ENCODE data around the gene DOK7.

Gene DOK7, protein sequence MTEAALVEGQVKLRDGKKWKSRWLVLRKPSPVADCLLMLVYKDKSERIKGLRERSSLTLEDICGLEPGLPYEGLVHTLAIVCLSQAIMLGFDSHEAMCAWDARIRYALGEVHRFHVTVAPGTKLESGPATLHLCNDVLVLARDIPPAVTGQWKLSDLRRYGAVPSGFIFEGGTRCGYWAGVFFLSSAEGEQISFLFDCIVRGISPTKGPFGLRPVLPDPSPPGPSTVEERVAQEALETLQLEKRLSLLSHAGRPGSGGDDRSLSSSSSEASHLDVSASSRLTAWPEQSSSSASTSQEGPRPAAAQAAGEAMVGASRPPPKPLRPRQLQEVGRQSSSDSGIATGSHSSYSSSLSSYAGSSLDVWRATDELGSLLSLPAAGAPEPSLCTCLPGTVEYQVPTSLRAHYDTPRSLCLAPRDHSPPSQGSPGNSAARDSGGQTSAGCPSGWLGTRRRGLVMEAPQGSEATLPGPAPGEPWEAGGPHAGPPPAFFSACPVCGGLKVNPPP

DNA sequence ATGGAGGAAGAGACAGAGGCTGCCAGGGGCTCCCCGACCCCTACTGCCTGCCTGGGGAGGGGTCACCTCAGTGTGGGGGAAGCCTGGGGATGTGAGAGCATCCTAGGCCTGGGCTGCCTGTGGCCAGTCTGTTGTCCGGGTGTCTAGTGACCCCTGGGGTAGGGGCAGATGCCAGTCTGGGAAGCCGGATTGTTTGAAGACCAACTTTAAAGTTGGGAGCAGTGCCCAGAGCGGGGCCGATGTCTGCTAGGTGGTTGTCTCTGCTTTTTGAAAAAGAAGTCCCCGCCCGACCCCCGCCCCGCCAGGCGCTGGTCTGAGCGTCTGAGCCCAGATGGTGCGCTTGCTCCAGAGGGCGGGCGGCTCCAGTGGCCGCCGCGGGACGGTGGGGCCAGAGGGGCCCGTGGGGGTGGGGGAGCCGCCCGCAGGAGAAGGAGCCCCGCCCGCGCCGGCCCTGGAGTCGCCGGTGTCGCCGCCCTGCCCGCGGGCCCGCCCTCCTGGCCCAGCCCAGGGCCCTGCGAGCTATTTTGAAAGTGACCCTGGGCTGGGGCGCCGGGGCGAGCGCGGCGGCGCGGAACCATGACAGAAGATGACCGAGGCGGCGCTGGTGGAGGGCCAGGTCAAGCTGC is at the start of gene DOK7:
TSS of gene DOK7 (plus strand) at position 517 of the 626 bp plus-strand sequence. CDS start at position 587, 70 bp downstream.
- no peaks in the 10 kb centered on the region for H3K4me1 ChIP-seq (ENCODE audit: control insufficient read depth, insufficient read depth, low read length)
- H3K4me3 ChIP-seq (ENCODE audit: low read depth, low read length), result no peak within 1 kb of the TSS
- no peaks in the 10 kb centered on the region for H3K36me3 ChIP-seq (ENCODE audit: control insufficient read depth, insufficient read depth, low read length)
- peaks cover 85% of the 10 kb centered on the region for H3K27me3 ChIP-seq (ENCODE audit: control insufficient read depth, insufficient read depth, low read length)
- H3K9ac ChIP-seq (ENCODE audit: low read length), result peak within 1 kb of the TSS; percentile 4
- 0 out of 2 replicates have a peak, but pooled peaks cover 3% of the 10 kb centered on the region for H3K9me3 ChIP-seq (ENCODE audit: control insufficient read depth, insufficient read depth, low read depth, low read length)
- H3K27ac ChIP-seq (ENCODE audit: low read depth, low read length), result no peak within 1 kb of the TSS

DNA sequence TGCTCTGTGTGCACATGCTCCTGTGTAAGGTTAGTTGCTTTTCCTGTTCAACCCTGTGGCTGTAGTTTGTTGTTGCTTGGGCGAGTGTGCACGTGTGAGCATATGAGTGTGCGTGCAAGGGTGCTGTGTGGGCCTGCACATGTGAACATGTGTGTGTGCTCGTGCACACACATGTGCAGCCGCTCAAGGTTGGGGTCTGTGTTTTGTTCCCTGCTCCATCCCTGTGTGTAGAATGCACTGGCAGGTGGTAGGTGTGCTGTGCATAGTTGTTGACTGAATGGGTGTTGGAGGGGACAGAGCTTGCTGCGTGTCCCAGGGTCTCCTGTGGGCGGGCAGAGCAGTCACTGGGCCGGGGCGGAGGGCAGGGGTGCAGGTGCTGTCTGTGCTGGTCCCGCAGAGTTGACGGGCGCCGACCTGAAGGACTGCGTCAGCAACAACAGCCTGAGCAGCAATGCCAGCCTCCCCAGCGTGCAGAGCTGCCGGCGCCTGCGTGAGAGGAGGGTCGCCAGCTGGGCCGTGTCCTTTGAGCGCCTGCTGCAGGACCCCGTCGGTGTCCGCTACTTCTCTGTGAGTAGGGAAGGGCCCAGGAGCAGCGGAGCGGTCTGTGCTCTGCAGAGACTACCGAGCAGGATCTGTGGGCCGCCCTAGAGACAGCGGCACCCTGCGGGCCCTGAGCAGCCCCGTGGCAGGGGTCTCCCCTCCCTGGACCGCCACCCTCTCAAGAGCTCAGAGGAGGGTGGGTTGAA is 49.3 kb upstream of the DOK7 start:
- no peak overlapping the region for H3K27ac ChIP-seq (ENCODE audit: low read depth, low read length)
- no peaks in the 10 kb centered on the region for H3K27me3 ChIP-seq (ENCODE audit: control insufficient read depth, insufficient read depth, low read length)
- H3K36me3 ChIP-seq (ENCODE audit: control insufficient read depth, insufficient read depth, low read length), result peaks cover 5% of the 10 kb centered on the region; the same call in 1 of the 2 replicates
- peaks cover 3% of the 10 kb centered on the region; the same call in 1 of the 2 replicates for H3K4me1 ChIP-seq (ENCODE audit: control insufficient read depth, insufficient read depth, low read length)
- H3K9me3 ChIP-seq (ENCODE audit: control insufficient read depth, insufficient read depth, low read depth, low read length), result no peaks in the 10 kb centered on the region
- no peak overlapping the region for H3K4me3 ChIP-seq (ENCODE audit: low read depth, low read length)
- H3K9ac ChIP-seq (ENCODE audit: low read length), result no peak overlapping the region

DNA sequence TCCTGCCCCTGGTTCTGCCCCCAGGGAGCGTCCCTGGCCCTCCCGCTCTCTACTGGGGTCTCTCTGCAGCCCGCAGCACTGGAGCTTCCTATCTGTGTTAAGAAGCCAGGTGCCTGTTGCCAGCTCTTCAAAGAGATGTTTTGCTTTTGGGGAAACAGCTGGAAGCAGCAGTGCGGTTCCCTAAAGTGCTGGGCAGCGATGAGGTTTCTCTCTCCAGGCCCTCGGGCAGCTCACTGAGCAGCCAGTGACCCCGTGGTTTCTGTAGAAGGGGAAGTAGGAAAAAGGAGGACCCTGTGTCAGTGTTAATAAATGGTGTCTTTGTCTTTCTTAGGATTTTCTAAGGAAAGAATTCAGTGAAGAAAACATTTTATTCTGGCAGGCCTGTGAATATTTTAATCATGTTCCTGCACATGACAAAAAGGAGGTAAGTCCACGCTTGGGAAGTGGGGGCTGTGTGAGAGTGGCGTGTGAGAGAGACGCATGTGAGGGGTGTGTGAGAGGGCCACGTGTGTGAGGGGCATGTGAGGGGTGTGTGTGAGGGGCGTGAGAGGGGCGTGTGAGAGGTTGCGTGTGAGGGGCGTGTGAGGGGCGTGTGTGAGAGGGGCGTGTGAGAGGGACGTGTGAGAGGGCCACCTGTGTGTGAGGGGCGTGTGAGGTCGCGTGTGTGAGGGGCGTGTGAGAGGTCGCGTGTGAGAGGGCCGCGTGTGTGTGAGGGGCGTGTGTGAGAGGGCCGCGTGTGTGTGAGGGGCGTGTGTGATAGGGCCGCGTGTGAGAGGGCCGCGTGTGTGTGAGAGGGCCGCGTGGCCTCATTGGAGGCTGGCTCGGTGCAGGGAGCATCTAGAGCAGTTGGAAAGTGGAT is 48.5 kb upstream of the DOK7 start:
- H3K4me3 ChIP-seq (ENCODE audit: low read depth, low read length), result no peak overlapping the region
- H3K4me1 ChIP-seq (ENCODE audit: control insufficient read depth, insufficient read depth, low read length), result no peaks in the 10 kb centered on the region; the same call in 1 of the 2 replicates
- H3K36me3 ChIP-seq (ENCODE audit: control insufficient read depth, insufficient read depth, low read length), result peaks cover 5% of the 10 kb centered on the region; the same call in 1 of the 2 replicates
- H3K9ac ChIP-seq (ENCODE audit: low read length), result no peak overlapping the region
- H3K27me3 ChIP-seq (ENCODE audit: control insufficient read depth, insufficient read depth, low read length), result no peaks in the 10 kb centered on the region
- H3K9me3 ChIP-seq (ENCODE audit: control insufficient read depth, insufficient read depth, low read depth, low read length), result no peaks in the 10 kb centered on the region
- no peak overlapping the region for H3K27ac ChIP-seq (ENCODE audit: low read depth, low read length)

DNA sequence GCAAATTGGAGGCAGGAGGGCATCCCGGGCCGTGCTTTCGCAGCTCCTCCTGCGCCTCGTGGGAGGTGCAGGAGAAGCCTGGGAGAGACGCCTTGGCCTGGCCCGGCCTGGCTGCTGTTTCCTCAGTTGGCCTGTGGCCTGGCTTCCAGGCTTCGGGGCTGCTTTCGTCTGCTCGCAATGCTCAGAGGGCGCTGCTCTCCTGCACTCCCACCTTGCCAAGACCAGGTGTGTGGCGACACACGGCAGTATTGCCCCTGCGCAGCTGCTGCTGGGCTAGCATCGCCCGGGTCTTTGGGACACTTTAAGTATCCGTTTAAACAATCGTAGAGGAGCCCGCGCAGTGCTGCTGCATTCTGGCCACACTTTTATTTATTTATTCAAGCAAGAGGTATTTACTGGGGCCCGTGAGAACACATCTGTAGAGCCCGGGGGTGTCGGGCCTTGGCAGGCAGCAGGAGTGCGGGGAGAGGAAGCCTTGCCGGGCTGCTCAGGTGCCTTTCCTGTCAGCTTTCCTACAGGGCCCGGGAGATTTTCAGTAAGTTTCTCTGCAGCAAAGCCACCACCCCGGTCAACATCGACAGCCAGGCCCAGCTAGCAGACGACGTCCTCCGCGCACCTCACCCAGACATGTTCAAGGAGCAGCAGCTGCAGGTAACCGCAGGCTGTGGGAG is 47.5 kb upstream of the DOK7 start:
- no peak overlapping the region for H3K4me3 ChIP-seq (ENCODE audit: low read depth, low read length)

DNA sequence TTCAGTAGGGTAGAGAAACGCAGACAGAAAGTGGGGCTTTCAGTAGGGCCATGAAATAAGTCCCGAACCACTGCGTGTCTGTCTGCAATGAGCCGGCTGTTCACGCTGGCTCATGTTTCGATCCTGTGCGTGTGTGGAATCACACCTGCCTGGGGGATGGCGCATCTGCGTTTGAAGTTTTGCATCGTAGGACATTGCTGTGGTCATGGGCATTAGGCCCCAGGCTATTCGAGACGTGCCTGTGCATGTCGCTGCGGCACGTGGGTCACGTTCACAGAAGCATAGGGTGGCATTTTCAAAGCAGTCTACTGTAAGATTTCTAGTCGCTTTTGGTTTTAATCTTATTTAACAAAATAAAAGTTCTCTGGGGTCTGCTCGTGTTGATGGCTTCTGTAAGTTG is 46.8 kb upstream of the DOK7 start:
- Histone ChIP-seq H3K36me3 (ENCODE audit: control insufficient read depth, insufficient read depth, low read length) (peaks cover 5% of the 10 kb centered on the region; the same call in 1 of the 2 replicates), H3K27me3 (ENCODE audit: control insufficient read depth, insufficient read depth, low read length) (no peaks in the 10 kb centered on the region), H3K27ac (ENCODE audit: low read depth, low read length) (no peak overlapping the region), H3K4me3 (ENCODE audit: low read depth, low read length) (no peak overlapping the region), H3K9ac (ENCODE audit: low read length) (no peak overlapping the region), H3K9me3 (ENCODE audit: control insufficient read depth, insufficient read depth, low read depth, low read length) (no peaks in the 10 kb centered on the region), H3K4me1 (ENCODE audit: control insufficient read depth, insufficient read depth, low read length) (no peaks in the 10 kb centered on the region; the same call in 1 of the 2 replicates)

More for the DNA sequence above, 47.5 kb upstream of the DOK7 start:
- Histone ChIP-seq H3K36me3 (ENCODE audit: control insufficient read depth, insufficient read depth, low read length) (peaks cover 5% of the 10 kb centered on the region; the same call in 1 of the 2 replicates), H3K27me3 (ENCODE audit: control insufficient read depth, insufficient read depth, low read length) (no peaks in the 10 kb centered on the region), H3K27ac (ENCODE audit: low read depth, low read length) (no peak overlapping the region), H3K9me3 (ENCODE audit: control insufficient read depth, insufficient read depth, low read depth, low read length) (no peaks in the 10 kb centered on the region), H3K9ac (ENCODE audit: low read length) (no peak overlapping the region), H3K4me1 (ENCODE audit: control insufficient read depth, insufficient read depth, low read length) (no peaks in the 10 kb centered on the region; the same call in 1 of the 2 replicates)

DNA sequence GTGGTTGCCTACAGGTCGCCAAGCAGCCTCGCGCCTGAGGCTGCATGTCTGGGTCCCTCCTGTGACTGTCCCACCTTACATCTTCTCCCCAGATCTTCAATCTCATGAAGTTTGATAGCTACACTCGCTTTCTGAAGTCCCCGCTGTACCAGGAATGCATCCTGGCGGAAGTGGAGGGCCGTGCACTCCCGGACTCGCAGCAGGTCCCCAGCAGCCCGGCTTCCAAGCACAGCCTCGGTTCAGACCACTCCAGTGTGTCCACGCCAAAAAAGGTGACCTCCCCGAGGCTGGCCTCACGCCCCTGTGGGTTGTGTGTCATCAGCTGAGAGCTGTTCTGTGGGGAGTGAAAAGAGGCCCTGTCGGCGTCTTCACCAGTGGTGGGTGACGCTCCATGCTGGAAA is 46.3 kb upstream of the DOK7 start:
- Histone ChIP-seq H3K4me3 (ENCODE audit: low read depth, low read length) (no peak overlapping the region), H3K9me3 (ENCODE audit: control insufficient read depth, insufficient read depth, low read depth, low read length) (no peaks in the 10 kb centered on the region), H3K27me3 (ENCODE audit: control insufficient read depth, insufficient read depth, low read length) (no peaks in the 10 kb centered on the region), H3K4me1 (ENCODE audit: control insufficient read depth, insufficient read depth, low read length) (no peaks in the 10 kb centered on the region; the same call in 1 of the 2 replicates), H3K36me3 (ENCODE audit: control insufficient read depth, insufficient read depth, low read length) (peaks cover 5% of the 10 kb centered on the region; the same call in 1 of the 2 replicates), H3K9ac (ENCODE audit: low read length) (no peak overlapping the region), H3K27ac (ENCODE audit: low read depth, low read length) (no peak overlapping the region)

DNA sequence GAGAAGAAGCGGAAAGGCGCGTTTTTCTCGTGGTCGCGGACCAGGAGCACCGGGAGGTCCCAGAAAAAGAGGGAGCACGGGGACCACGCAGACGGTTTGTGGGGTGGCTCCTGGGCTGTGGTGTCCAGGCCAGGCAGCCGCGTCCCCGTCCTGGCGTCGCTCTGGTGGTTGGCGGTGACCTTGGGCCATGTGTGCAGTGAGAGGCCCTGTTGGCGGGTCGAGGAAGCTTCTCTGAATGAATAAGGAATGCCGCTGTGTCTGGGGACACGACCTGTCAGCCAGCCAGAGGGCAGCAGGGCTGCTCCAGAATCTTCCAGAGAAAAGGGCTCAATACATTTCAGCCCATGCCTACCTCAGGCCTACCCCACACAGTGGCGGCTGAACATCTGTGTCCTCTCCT is 45.7 kb upstream of the DOK7 start:
- peaks cover 5% of the 10 kb centered on the region; the same call in 1 of the 2 replicates for H3K36me3 ChIP-seq (ENCODE audit: control insufficient read depth, insufficient read depth, low read length)
- H3K27me3 ChIP-seq (ENCODE audit: control insufficient read depth, insufficient read depth, low read length), result no peaks in the 10 kb centered on the region
- no peak overlapping the region for H3K9ac ChIP-seq (ENCODE audit: low read length)
- no peaks in the 10 kb centered on the region; the same call in 1 of the 2 replicates for H3K4me1 ChIP-seq (ENCODE audit: control insufficient read depth, insufficient read depth, low read length)
- no peak overlapping the region for H3K4me3 ChIP-seq (ENCODE audit: low read depth, low read length)
- no peaks in the 10 kb centered on the region for H3K9me3 ChIP-seq (ENCODE audit: control insufficient read depth, insufficient read depth, low read depth, low read length)
- no peak overlapping the region for H3K27ac ChIP-seq (ENCODE audit: low read depth, low read length)

DNA sequence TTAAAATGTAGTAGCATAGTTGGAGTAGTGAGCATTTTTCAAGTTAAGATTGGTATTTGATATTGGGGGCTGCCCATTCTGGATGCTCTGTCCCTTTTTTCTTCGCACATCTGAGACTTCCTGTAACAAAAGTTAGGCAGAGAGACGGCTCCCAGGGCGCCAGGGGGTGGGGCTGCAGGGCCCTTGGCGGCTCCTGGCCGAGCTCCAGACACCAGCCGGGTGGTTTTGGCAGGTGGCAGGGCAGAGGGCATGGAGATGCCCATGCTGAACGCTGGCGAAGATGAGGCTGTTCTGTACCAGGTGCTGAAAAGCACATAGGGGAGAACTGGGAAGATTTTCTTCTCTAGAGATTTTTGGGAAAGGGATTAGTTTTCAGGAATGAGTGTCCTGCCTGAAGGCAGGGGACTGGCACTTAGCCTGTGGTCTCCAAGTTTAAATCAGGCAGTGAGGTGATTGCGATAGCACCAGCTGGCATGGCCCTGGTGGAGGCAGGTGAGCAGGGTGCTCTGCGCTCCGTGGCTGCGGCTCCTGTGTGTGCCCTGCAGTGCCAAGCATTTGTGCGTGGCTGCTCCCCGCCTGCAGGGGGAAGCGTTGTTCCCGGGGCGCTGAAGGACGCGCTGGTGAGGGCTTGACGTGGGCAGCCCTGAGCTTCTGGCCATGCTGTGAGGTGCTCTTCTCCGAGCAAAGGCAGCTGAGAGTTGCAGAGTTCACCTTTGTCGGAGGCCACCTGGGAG is 44.9 kb upstream of the DOK7 start:
- Histone ChIP-seq H3K9ac (ENCODE audit: low read length) (no peak overlapping the region), H3K27me3 (ENCODE audit: control insufficient read depth, insufficient read depth, low read length) (no peaks in the 10 kb centered on the region), H3K27ac (ENCODE audit: low read depth, low read length) (no peak overlapping the region), H3K4me3 (ENCODE audit: low read depth, low read length) (no peak overlapping the region), H3K36me3 (ENCODE audit: control insufficient read depth, insufficient read depth, low read length) (peaks cover 5% of the 10 kb centered on the region; the same call in 1 of the 2 replicates), H3K4me1 (ENCODE audit: control insufficient read depth, insufficient read depth, low read length) (no peaks in the 10 kb centered on the region; the same call in 1 of the 2 replicates), H3K9me3 (ENCODE audit: control insufficient read depth, insufficient read depth, low read depth, low read length) (no peaks in the 10 kb centered on the region)

DNA sequence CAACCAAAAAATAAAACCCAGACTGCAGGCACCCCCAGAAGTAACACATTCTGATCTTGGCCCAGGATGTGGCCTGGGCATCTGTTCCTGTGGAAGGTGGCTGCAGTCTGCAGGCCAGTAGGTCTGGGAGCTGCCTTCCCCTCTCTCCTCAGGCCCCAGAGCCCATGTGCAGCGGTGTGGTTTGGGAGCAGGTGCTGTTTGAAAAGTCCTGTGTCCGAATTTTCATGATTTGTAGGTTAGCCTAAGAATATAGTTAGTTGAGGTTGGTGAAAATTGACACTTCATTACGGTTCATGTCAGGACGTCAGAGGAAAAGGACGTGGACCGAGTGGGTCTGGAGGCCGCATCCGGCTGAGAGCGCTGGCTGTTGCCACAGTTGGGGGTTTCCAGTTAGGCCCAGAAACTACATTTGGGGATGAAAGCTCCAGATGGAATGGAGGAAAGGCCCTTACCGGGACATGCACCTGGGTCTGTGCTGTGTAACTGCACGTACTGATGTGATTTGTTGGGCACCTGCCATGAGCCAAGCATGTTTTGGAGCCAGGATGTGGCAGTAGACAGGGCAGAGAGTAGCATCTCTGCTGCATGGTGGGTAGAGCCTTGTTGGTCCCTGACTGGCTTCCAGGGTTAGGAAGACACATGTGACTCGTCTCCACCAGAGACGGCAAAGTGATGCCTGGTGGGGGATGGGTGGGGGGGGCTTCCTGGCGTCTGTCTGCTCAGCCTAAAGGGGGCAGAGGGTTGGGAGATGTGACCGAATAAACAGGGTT is 43.1 kb upstream of the DOK7 start:
- Histone ChIP-seq H3K9ac (ENCODE audit: low read length) (no peak overlapping the region), H3K4me1 (ENCODE audit: control insufficient read depth, insufficient read depth, low read length) (no peaks in the 10 kb centered on the region; the same call in 1 of the 2 replicates), H3K36me3 (ENCODE audit: control insufficient read depth, insufficient read depth, low read length) (peaks cover 5% of the 10 kb centered on the region; the same call in 1 of the 2 replicates), H3K9me3 (ENCODE audit: control insufficient read depth, insufficient read depth, low read depth, low read length) (no peaks in the 10 kb centered on the region), H3K4me3 (ENCODE audit: low read depth, low read length) (no peak overlapping the region), H3K27ac (ENCODE audit: low read depth, low read length) (no peak overlapping the region), H3K27me3 (ENCODE audit: control insufficient read depth, insufficient read depth, low read length) (no peaks in the 10 kb centered on the region)
